Left lung (tissue), 10 donors: ENCODE data around the gene SMIM24. TPM values are rescaled to one million over a fixed set of nuclear protein-coding genes. Genes with fewer than 3 reads are reported as not detected.
A peak's percentile ranks its signal among the peaks of the same experiment; 100 is the strongest.
"Not testable (repeated sequence)": the region's sequence is repeated elsewhere in the genome, so short reads cannot be mapped to it uniquely, and the experiment has no call there.

Experiments used
- ATAC-seq: fragments of 200-7000 bp; cut with Tn5 transposase; one replicate; pipeline ENCODE4 v1.9.1; 2020; ENCODE audit warnings: moderate library complexity
- DNase-seq, 4 donors: peaks; one replicate each; pipeline ENCODE4 v3.0.0-alpha.2; 2013 to 2020
- H3K27ac ChIP-seq, 2 donors: fragments of 200-600 bp; sonication (generic) in 1 of 2; one replicate each; pipeline versions ENCODE4 v1.5.0 to v1.8.0; 2020 to 2021
- H3K27me3 ChIP-seq, 2 donors: fragments of 200-600 bp; sonication (generic) in 1 of 2; one replicate each; pipeline versions ENCODE4 v1.5.0 to v1.8.0; 2020 to 2021
- H3K36me3 ChIP-seq, 2 donors: fragments of 200-600 bp; sonication (generic) in 1 of 2; one replicate each; pipeline versions ENCODE4 v1.5.0 to v1.8.0; 2020 to 2021
- H3K4me1 ChIP-seq, 2 donors: fragments of 200-600 bp; one replicate each; pipeline ENCODE4 v1.8.0; 2021
- H3K4me3 ChIP-seq, 2 donors: fragments of 200-600 bp; sonication (generic) in 1 of 2; one replicate each; pipeline versions ENCODE4 v1.5.0 to v1.8.0; 2020 to 2021; ENCODE audit warnings: mild to moderate bottlenecking in 1 of 2
- H3K9me3 ChIP-seq, 2 donors: fragments of 200-600 bp; sonication (generic) in 1 of 2; one replicate each; pipeline versions ENCODE4 v1.5.0 to v1.8.0; 2020 to 2021
- intact Hi-C, 2 donors: fragments of 100-400 bp; cut with DNase I; formaldehyde crosslinking; loops; one replicate each; pipeline versions ENCODE4 v1.11.2 to v1.14.2; 2022
- polyA plus RNA-seq, 6 donors: library from polyadenylated mRNA; unstranded; fragments of 120-200 nt; gene quantifications; one replicate each; pipeline ENCODE4 v1.2.1, GENCODE V29; 2013; ENCODE audit not compliant: insufficient read length in 6 of 6
- total RNA-seq, 2 donors: library from RNA; stranded (reverse); fragmentation: NEBNext Ultra II Directional; extraction: Animal tissue kit (Norgen Biotek cat#: 25700); gene quantifications; one replicate each; pipeline ENCODE4 v1.2.1, GENCODE V29; 2021
- TF ChIP-seq, protein P1 (sequence below), 2 donors: fragments of 200-600 bp; sonication (generic) in 1 of 2; IDR thresholded peaks; one replicate each; pipeline versions ENCODE4 v1.5.0 to v1.8.0; 2021; ENCODE audit warnings: antibody characterized with exemption in 2 of 2
- donor health status: DM: no; HTN: yes; CAD: no.
- donor health status: DM: no; HTN: no; CAD: no.

Gene SMIM24
- total and polyA plus RNA-seq, 8 donors, result 0.78 to 4.6 (median 1.8) TPM; not detected in 2

DNA sequence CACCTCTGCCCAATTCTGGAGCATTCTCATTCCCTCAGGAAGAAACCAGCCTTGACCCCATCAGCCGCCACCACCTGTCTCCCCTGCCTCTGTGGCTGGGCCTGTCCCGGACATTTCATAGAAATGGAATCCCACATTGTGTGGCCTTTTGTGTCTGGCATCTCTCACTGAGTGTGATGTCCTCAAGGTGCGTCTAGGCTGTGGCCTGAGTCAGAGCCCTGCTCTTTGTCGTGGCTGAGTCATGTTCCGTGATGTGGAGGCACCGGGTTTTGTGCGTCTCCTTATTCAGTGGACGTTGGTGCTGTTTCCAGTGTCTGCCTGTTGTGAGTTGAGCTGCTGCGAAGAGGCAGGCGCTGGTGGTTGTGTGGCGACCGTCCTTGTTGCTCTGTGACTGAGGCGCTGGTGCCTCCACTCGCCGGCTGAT is 29.3 kb upstream of the SMIM24 start:
- DNase-seq, result peak in 1 of 4 donors; percentile 59
- no peaks in the 10 kb centered on the region for H3K27me3 ChIP-seq
- H3K27ac ChIP-seq, result no peak overlapping the region
- H3K4me1 ChIP-seq, result peaks cover 5 to 47% of the 10 kb centered on the region in 2 donors
- H3K9me3 ChIP-seq, result no peaks in the 10 kb centered on the region
- intact Hi-C loops, result no loop called here
- ATAC-seq, result no peak
- peaks cover 0 to 25% of the 10 kb centered on the region in 2 donors for H3K36me3 ChIP-seq
- TF ChIP-seq, protein P1, sequence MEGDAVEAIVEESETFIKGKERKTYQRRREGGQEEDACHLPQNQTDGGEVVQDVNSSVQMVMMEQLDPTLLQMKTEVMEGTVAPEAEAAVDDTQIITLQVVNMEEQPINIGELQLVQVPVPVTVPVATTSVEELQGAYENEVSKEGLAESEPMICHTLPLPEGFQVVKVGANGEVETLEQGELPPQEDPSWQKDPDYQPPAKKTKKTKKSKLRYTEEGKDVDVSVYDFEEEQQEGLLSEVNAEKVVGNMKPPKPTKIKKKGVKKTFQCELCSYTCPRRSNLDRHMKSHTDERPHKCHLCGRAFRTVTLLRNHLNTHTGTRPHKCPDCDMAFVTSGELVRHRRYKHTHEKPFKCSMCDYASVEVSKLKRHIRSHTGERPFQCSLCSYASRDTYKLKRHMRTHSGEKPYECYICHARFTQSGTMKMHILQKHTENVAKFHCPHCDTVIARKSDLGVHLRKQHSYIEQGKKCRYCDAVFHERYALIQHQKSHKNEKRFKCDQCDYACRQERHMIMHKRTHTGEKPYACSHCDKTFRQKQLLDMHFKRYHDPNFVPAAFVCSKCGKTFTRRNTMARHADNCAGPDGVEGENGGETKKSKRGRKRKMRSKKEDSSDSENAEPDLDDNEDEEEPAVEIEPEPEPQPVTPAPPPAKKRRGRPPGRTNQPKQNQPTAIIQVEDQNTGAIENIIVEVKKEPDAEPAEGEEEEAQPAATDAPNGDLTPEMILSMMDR (IDR thresholded peaks at IDR 0.05), result no peak
- H3K4me3 ChIP-seq, result no peak overlapping the region

DNA sequence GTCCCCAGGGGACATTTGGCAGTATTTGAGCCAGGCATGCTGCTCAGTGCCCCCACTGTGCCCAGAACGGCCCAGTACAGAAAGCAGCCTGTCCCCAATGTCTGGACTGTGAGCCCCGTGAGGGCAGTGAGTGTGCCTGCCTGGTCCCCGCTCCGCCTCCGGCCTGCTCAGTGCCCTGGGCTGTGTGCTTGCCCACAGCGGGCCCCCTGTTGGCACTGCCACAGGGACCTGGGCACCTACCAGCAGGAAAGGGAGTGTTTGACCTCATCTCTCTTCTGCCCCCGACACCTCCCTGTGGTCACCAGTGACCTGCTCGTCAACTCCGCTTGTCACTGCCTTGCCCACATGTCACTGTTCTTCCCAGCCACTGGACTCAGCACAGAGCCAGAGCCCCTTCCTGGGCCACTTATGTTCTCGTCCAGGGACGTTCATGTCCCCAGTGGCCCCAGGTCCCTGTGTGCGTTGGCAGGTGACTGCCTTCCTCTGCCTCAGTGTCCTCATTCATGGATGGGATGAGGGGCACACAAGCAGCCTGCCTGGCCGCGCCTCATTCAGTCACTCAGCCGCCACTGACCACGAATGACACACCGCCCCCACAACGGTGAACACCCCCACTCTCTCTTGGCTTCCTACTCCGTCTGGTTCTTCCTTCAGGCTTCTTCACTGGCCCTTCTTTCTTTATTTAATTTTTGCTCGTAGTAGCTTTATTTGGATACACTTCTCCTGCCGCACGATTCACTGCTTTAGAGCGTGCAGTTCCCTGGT is 28.6 kb upstream of the SMIM24 start:
- DNase-seq (peak in 1 of 4 donors; percentile 74), ATAC-seq (no peak)
- H3K9me3 ChIP-seq, result no peaks in the 10 kb centered on the region
- H3K27me3 ChIP-seq, result no peaks in the 10 kb centered on the region
- H3K4me3 ChIP-seq, result no peak overlapping the region
- H3K4me1 ChIP-seq, result peaks cover 5 to 47% of the 10 kb centered on the region in 2 donors
- H3K27ac ChIP-seq, result no peak overlapping the region
- peaks cover 0 to 25% of the 10 kb centered on the region in 2 donors for H3K36me3 ChIP-seq
- intact Hi-C loops, result no loop called here
- TF ChIP-seq, protein P1 (IDR thresholded peaks at IDR 0.05), result no peak

DNA sequence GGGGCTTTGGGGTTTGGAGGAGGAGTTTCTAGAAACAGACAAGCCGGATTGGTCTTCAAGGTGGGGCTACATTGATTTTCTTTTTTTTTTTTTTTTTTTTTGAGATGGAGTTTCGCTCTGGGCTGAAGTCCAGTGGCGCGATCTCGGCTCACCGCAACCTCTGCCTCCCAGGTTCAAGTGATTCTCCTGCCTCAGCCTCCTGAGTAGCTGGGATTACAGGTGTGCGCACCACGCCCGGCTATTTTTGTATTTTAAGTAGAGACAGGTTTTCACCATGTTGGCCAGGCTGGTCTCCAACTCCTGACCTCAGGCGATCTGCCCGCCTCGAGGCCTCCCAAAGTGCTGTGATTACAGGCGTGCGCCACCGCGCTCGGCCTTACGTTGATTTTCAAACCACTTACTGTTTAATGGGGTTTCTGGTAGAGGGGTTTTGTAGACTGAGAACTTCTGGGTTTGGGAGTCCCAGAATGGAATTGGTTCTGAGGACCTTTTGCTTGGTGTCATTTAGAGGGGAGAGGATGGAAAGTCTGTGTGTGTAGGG is 27.9 kb upstream of the SMIM24 start:
- Histone ChIP-seq H3K36me3 (peaks cover 0 to 25% of the 10 kb centered on the region in 2 donors), H3K4me3 (peak overlapping the region in 1 of 2 donors; percentile 89), H3K4me1 (peaks cover 5 to 47% of the 10 kb centered on the region in 2 donors)
- DNase-seq, H3K27me3 ChIP-seq, H3K9me3 ChIP-seq, intact Hi-C loops, H3K27ac ChIP-seq, ATAC-seq: not testable (repeated sequence)

DNA sequence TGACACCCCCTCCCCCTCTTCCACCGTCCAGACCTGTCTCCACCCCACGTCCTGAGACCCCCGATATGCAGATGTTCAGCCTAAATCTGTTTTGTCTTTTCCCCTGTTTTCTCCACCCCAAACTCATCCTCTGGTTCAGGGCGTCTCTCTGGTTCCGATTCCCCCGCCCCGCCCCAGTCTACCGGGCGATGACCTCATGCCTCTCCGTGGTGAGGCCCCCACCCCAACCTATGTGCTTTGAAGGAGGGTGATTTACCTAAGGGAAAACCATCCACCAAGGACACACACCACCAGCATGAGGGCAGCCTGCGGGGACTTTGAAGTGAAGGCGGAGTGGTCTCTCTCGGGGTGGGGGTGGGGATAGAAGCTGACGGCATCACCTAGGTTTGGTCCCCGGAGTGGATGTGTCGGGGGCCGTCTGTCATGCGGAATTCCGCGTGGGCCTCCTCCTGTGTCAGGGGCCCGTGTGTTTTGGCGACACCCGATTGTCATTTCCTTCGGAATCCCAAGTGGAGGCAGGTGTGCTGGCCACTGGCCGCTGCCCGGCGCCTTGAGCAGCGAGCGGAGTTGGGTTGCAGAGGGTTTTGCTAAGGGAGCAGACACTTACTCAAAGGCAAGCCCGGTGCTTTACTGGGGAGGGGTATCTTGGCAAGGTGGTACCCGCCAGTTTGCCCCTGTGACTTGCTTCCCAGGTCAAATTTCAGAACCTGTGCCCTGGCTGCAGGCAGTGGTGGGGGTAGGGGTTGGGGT is 27.2 kb upstream of the SMIM24 start:
- Histone ChIP-seq H3K27me3 (no peaks in the 10 kb centered on the region), H3K36me3 (peaks cover 0 to 25% of the 10 kb centered on the region in 2 donors), H3K27ac (no peak overlapping the region), H3K9me3 (no peaks in the 10 kb centered on the region), H3K4me1 (peaks cover 5 to 47% of the 10 kb centered on the region in 2 donors), H3K4me3 (peak overlapping the region; percentile 89 to 91)
- intact Hi-C loops, result no loop called here
- ATAC-seq (no peak), DNase-seq (peak in 2 of 4 donors; percentile 41 to 79)
- TF ChIP-seq, protein P1 (IDR thresholded peaks at IDR 0.05), result no peak

DNA sequence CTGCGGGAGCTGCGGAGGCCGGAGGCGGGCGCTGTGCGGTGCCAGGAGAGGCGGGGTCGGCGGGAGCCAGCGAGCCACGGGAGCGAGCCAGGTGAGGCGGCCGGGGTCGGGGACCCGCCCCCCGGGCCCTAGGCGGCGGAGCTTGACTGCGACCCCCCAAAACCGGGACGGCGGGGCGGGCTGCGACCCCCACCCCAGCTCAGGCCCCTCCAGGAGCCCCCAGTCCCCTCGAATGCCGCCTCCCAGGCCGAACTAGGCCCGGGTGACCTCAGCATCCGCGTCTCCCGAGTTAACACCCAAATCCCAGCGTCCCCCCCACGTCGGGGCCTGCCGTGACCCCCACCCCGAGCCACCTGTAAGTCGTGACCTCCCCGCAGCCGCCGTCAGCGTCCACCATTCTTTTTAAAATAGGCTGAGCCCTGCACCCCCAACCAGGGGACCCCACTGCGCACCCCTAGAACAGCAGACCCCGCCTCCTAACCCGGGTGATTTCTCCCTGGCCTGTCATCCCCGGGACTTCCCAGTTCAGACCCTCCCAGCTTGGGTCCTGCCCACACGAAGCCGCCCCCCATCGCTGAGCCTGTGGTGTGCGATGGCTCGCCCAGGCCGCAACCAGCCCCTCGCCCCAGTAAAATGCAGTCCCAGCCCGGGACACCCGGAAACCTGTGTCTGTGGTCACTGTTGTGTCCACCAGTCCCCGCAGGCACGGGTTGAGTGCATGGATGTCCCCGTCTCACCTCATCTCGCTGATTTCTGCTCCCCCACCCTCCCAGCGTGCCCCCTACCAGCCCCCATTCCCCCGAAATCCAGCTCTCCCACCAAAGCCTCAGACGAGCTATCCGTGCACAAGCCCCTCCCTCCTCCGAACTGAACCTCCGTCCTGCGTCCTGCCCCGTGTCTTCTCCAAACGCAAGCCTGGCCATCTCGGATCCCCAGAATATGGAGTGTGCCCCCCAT is 26.3 kb upstream of the SMIM24 start:
- ATAC-seq, result peak; percentile 1
- no peaks in the 10 kb centered on the region for H3K9me3 ChIP-seq
- H3K4me1 ChIP-seq, result peaks cover 5 to 42% of the 10 kb centered on the region in 2 donors
- intact Hi-C loops, result no loop called here
- peak in 2 of 4 donors; percentile 57 to 80 for DNase-seq
- peaks cover 0 to 24% of the 10 kb centered on the region in 2 donors for H3K36me3 ChIP-seq
- peak overlapping the region; percentile 89 to 91 for H3K4me3 ChIP-seq
- TF ChIP-seq, protein P1 (IDR thresholded peaks at IDR 0.05), result no peak
- no peaks in the 10 kb centered on the region for H3K27me3 ChIP-seq
- H3K27ac ChIP-seq, result peak overlapping the region; percentile 80 to 94
